HG02884 (cell line): Measurements from ENCODE around the gene MYO19.
"Not testable (repeated sequence)": the region's sequence is repeated elsewhere in the genome, so short reads cannot be mapped to it uniquely, and the experiment has no call there.

ENCODE experiments used
- ATAC-seq: cut with Tn5 transposase; IDR thresholded peaks from one replicate; pipeline ENCODE4 v1.9.1; 2021; ENCODE audit warnings: mild to moderate bottlenecking, moderate library complexity; ENCODE audit not compliant: unreplicated experiment

MYO19 gene

GRCh38 chr17:36500745-36501225, 33.9 kb downstream of the MYO19 start:
- ATAC-seq = no peak

DNA sequence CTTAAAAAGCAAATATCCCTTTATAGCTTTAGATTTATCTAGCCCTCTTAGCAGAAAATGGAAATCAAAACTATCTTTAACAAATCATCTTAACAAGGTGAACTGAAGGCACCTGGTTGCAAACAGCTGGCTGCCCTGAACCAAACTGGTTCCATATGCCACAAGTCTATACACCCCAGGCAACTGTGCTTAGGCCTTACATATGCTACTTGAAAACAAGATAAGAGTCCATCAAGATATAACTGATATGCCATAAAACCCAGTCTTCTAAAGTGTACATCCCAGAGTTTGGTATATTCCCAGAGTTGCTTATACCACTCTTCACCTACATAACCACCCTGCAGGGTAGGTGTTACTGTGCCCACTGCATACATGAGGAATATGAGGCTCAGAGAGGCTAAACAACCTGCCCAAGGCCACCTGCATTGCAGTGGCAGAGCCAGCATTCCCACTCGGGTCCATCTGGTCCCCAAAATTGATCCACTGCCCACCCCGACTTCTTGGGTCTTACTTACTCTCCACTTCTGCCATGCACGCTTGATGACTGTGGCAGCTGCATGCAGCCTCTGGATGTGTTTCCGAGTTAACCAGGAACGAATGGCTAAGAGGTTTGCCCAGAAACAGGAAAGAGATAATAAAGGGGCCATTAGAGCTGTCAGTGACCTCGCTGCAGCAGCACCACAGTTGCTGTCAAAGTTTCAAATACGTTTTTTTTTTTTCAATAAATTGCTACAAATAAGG, 35.9 kb downstream of the MYO19 start:
- ATAC-seq = no peak

- ATAC-seq = no peak
Observed at GRCh38 chr17:36498155-36498554, 36.5 kb downstream of the MYO19 start.

- no peak for ATAC-seq
Observed at GRCh38 chr17:36496018-36496789, 38.5 kb downstream of the MYO19 start.

- ATAC-seq = no peak
Observed at GRCh38 chr17:36495076-36495578, 39.5 kb downstream of the MYO19 start.

GRCh38 chr17:36494674-36495073, 40.0 kb downstream of the MYO19 start:
- ATAC-seq = no peak

DNA sequence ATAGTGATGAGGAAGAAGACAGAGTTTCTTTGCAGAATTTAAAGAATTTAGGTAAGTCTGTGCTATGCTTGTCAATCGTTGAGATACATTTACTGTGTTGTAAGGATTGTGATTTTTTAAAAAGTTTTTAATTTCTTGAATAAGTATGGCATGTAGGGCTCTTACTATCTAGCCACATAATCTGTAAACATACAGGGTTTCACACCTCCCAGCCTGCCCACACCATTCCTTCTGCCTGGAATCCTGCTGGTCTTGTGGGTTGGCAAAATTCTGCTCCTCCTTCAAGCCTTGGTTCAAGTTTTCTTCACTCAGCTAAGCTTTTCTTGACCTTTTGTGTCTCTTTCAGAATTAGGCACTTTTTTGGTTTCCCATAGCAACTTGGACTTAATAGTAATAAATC, 40.7 kb downstream of the MYO19 start:
- ATAC-seq = no peak

DNA sequence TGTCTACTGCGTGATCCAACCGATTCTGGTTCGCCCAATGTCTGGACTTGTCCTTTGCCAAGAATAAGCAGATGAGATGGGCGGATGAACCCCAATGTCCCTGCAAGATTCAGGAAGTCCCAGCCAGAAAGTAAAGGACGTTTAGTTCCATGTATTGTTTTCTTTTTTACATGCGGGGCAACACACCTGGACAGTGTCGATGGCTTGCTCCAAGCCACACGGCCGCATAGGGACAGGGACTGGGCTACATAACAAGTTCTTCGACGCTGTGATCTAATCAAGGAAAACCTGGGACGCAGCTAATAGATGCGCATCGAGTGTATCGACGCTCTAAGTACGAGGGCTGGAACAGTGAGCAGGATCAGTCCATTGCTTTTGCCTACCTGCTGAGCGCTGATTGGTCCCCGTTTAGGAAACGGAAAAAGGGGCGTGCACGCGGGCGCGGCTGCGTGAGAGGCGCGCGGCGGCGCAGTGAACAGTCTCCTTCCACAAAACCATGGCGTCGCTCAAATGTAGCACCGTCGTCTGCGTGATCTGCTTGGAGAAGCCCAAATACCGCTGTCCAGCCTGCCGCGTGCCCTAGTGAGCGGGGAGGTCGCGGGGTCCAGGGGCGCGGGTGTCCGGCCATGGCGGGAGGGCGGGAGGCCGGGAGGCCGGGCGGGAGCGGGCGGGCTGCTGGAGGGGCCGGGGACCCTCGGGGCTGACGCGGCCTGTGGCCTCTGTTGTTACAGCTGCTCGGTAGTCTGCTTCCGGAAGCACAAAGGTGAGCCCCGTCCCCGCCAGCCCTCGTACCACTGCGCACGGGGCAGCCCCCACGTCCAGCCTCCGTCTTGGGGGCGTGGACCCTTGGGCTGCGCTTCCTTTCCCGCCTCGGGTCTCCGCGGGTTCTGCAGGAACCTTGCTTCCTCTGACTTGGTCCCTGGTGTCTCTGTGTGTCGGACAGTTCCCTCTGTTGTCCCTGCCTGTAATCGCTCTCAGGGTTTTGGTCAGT, 48.2 kb downstream of the MYO19 start, which contains the start of gene ZNHIT3:
ZNHIT3 (plus strand) TSS at position 478 of the 991 bp plus-strand sequence; CDS start at position 497, 19 bp downstream.
- peak; percentile 89 for ATAC-seq

GRCh38 chr17:36485805-36486203, 48.9 kb downstream of the MYO19 start:
- ATAC-seq = no peak

GRCh38 chr17:36485027-36485426, 49.6 kb downstream of the MYO19 start:
- no peak for ATAC-seq

- ATAC-seq = not testable (repeated sequence)
Observed at GRCh38 chr17:36484021-36484420, 50.6 kb downstream of the MYO19 start.

- no peak for ATAC-seq
Observed at GRCh38 chr17:36482611-36483504, 51.8 kb downstream of the MYO19 start.

DNA sequence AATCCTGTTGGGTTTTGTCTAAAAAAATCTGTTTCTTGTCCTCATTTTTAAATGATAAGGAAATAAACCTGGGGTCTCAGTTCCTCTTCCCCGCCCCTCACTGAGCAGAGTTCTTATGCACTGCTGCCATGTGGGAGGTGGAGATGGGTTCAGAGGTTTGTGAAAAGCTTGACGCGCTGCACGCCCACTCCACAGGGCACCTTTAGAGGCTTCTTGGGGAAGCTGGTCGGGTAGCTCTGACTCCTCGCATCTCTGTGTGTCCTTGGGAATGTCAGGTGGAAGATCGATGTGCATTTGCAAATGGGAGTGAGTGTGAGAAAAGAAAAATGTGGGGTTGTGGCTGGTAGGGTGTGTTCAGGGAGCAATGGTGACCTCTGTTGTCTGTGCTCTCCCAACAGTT, 52.8 kb downstream of the MYO19 start:
- ATAC-seq = no peak

DNA sequence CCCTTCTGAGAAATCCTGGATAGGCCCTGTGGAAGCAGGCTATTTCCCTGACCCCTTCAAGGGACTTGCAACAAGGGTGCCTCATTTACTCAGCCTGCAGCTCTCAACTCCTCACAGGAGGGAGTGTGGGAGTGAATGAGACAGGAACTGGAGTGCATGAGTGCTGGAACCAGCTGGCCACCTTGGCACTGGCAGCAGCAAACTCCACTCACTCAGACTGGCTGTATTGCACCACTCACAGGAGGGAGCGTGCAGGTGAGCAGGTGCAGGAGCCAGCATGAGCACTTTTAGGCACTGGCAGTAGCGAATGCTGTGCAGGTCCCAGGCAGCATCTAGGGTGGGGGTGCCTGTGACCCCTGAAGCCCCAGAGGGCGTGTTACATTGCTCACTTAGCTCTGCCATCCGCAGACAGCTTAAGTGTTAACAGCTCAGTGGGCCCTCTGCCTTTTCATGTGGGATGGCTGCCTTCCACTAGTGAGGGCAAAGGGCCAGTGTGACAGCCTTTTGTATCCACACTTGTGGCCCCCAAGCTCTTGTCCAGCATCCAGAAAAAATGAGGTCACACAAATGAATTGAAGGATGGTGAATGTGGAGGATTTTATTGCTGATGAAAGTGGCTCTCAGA, 59.2 kb downstream of the MYO19 start:
- no peak for ATAC-seq

- no peak for ATAC-seq
Observed at GRCh38 chr17:36474571-36474970, 60.1 kb downstream of the MYO19 start.

- ATAC-seq = no peak
Observed at GRCh38 chr17:36470499-36470898, 64.2 kb downstream of the MYO19 start.

DNA sequence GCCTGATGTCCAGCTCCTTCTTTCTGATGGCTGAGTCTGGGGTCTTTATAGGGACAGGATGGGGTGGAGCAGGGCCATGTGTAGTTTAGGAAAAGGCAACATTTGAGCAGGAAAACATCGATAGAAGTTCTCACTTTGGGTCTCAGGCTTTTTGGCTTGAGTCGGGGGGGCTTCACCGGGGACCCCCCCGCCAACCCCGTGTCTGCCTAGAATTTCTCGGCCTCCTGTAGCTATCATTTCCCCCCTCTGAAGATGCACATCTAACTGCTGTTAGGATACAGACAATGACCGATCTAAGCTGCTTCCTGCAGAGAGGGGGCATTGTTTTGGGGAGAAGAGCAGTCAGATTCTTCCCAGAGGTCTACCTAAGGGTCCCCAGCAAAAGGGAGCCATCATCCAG, 64.9 kb downstream of the MYO19 start:
- ATAC-seq = no peak

GRCh38 chr17:36468903-36469635, 65.6 kb downstream of the MYO19 start:
- no peak for ATAC-seq

GRCh38 chr17:36464765-36465088, 69.9 kb downstream of the MYO19 start:
- ATAC-seq = no peak
